Spinal cord (tissue), 10 donors: ENCODE results near the gene TEKT3. TPM values are rescaled to one million over a fixed set of nuclear protein-coding genes. Genes with fewer than 3 reads are reported as not detected.

Source experiments
- DNase-seq, 6 donors: peaks; one replicate each; pipeline versions ENCODE4 v3.0.0 to v3.0.0-alpha.2; 2013 to 2015; ENCODE audit warnings: low spot score in 6 of 6, low read depth in 4 of 6
- H3K27ac ChIP-seq: one replicate; pipeline ENCODE4 v1.5.1; 2013; ENCODE audit warnings: low read depth, low read length, control low read depth
- H3K27me3 ChIP-seq: one replicate; pipeline ENCODE4 v1.6.1; 2013; ENCODE audit warnings: low read length; ENCODE audit not compliant: control insufficient read depth, insufficient read depth
- H3K36me3 ChIP-seq: one replicate; pipeline ENCODE4 v1.6.1; 2013; ENCODE audit warnings: low read length; ENCODE audit not compliant: control insufficient read depth, insufficient read depth
- H3K4me1 ChIP-seq: one replicate; pipeline ENCODE4 v1.6.1; 2013; ENCODE audit warnings: low read length; ENCODE audit not compliant: control insufficient read depth, insufficient read depth
- H3K4me3 ChIP-seq: one replicate; pipeline ENCODE4 v1.5.1; 2013; ENCODE audit warnings: low read depth, low read length, control low read depth
- H3K9me3 ChIP-seq: one replicate; pipeline ENCODE4 v1.6.1; 2013; ENCODE audit warnings: low read length; ENCODE audit not compliant: control insufficient read depth, insufficient read depth
- WGBS: methylation state at CpG from one replicate; pipeline ENCODE4 v1.1.5; 2013; ENCODE audit warnings: missing lambda C conversion rate; ENCODE audit not compliant: insufficient coverage; 5-methylcytosine and 5-hydroxymethylcytosine counted together
- polyA plus RNA-seq, 2 donors: library from polyadenylated mRNA; unstranded; fragments of 120-200 nt; gene quantifications; one replicate each; pipeline ENCODE4 v1.2.1, GENCODE V29; 2013; ENCODE audit not compliant: insufficient read length in 2 of 2
- small RNA-seq: library from RNA; depleted of rRNA; stranded (forward); fragments of <200 nt; gene quantifications from one replicate; pipeline ENCODE3, GENCODE V24; 2014; ENCODE audit warnings: low replicate concordance
- total RNA-seq, 2 donors: library from RNA; depleted of rRNA in 1 of 2; stranded (reverse); fragments of 120-200 nt in 1 of 2; fragments of >200 nt in 1 of 2; gene quantifications; one replicate each; pipeline versions ENCODE4 v1.2.3 to v1.2.4, GENCODE V29; 2013 to 2014
- donor health status: healthy.

Gene TEKT3
- total and polyA plus RNA-seq, 4 donors = 1.1 to 9.3 (median 2.6) TPM

- Histone ChIP-seq H3K36me3 (no peaks in the 10 kb centered on the region), H3K9me3 (no peaks in the 10 kb centered on the region), H3K4me3 (no peak overlapping the region), H3K27ac (peak overlapping the region; percentile 53), H3K4me1 (peaks cover 54% of the 10 kb centered on the region), H3K27me3 (peaks cover 17% of the 10 kb centered on the region)
- no peak for DNase-seq
- 94% methylated on average over 5 of the region's 6 CpGs for WGBS
Measured at GRCh38 chr17:15257796-15258512, 83.4 kb downstream of the TEKT3 start.

GRCh38 chr17:15257258-15257788, 84.1 kb downstream of the TEKT3 start:
- Histone ChIP-seq H3K36me3 (peaks cover 1% of the 10 kb centered on the region), H3K27ac (peak overlapping the region; percentile 53), H3K9me3 (no peaks in the 10 kb centered on the region), H3K4me3 (no peak overlapping the region), H3K27me3 (peaks cover 11% of the 10 kb centered on the region), H3K4me1 (peaks cover 54% of the 10 kb centered on the region)
- WGBS = 3% methylated on average over 17 of the region's 17 CpGs
- DNase-seq = peak; percentile 75 to 97 (median 87)

DNA sequence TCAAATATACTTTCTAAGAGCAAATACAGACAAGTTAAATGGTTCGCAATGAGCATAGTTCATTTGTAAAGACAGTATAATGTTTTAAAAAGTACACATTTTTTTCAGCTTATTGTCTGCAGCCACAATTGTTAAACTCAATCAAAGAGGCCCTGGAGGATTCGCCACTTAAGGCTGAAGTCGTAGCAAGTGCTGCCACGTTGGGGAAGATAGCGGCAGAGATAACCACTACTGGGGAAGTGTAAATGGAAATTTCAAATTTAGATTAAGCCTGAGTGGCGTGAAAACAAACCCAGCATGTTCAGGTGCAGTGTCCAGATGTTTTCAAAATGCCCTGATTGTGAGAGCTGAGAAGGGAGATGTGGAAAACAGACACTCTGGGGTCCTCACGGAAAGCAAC, 84.7 kb downstream of the TEKT3 start:
- H3K27me3 ChIP-seq = peaks cover 5% of the 10 kb centered on the region
- no peak overlapping the region for H3K4me3 ChIP-seq
- DNase-seq = no peak
- H3K36me3 ChIP-seq = peaks cover 2% of the 10 kb centered on the region
- WGBS = 47% methylated on average over 5 of the region's 7 CpGs
- H3K4me1 ChIP-seq = peaks cover 50% of the 10 kb centered on the region
- H3K9me3 ChIP-seq = no peaks in the 10 kb centered on the region
- peak overlapping the region; percentile 11 for H3K27ac ChIP-seq

DNA sequence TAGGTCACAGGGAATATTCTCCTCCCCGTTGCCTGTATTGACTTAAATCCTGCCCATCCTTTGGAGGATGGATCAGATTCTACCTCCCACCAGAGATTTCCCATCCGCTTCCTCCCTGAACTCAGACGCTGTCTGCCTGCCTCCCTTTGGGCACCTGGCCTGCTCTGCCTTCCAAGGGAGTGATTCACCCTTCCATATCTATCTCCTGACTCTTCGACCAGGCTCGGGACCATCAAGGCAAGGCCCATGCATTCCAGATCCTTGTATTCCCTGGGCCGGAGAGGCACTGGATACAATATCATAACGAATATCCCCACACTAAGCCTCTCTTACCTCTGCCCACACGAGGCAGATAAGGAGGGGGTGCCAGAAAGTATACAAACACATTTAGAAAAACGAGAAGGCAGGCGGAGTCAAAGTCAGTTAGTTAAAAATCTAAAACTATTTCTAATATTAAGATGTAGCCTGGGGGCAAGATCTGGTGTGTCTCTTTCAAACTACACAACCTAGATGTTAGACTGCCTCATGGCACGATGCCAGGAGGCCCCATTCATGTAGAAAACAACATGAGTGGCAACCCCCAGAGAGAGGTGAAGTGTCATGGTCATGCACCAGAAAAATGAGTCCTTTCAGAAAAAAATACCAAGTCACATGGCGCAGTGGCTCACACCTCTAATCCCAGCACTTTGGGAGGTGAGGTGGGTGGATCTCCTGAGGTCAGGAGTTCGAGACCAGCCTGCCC, 85.5 kb downstream of the TEKT3 start:
- Histone ChIP-seq H3K27ac (no peak overlapping the region), H3K4me3 (no peak overlapping the region), H3K36me3 (peaks cover 2% of the 10 kb centered on the region), H3K27me3 (no peaks in the 10 kb centered on the region), H3K9me3 (no peaks in the 10 kb centered on the region), H3K4me1 (peaks cover 42% of the 10 kb centered on the region)
- 88% methylated on average over 6 of the region's 13 CpGs for WGBS
- no peak for DNase-seq

Small RNA genes within 50 kb of the gene (small RNA-seq; reads per million reads assigned to genes)
- gene RNU6-799P = not detected

Other genes with a start within 250 kb of the TEKT3 start
- gene PMP22, start 76.3 kb downstream of the TEKT3 start, total RNA-seq = 100 to 1,000 TPM; 158 to 248 TPM
- gene PMP22, start 76.3 kb downstream of the TEKT3 start, polyA plus RNA-seq = 100 to 1,000 TPM in 1 of 2 donors, 10 to 100 TPM in 1; 83.0 to 129 TPM
- 1 to 10 TPM; 2.0 to 6.7 TPM for gene CDRT4, start 126.0 kb upstream of the TEKT3 start, total RNA-seq
- 10 to 100 TPM in 1 of 2 donors, 1 to 10 TPM in 1; 2.8 to 17.2 TPM for gene CDRT4, start 126.0 kb upstream of the TEKT3 start, polyA plus RNA-seq
- gene TVP23C, start 221.9 kb upstream of the TEKT3 start, total RNA-seq = 10 to 100 TPM; 29.9 to 30.7 TPM
- gene TVP23C, start 221.9 kb upstream of the TEKT3 start, polyA plus RNA-seq = 10 to 100 TPM in 1 of 2 donors, 1 to 10 TPM in 1; 7.4 to 21.0 TPM